Right hindlimb (tissue), 1 donor: Measurements from ENCODE around the gene PYGO1.
"Not testable (repeated sequence)": the region's sequence is repeated elsewhere in the genome, so short reads cannot be mapped to it uniquely, and the experiment has no call there.

ENCODE experiments used
- DNase-seq: peaks from one replicate; pipeline ENCODE4 v3.0.0-alpha.2; 2018

The PYGO1 gene

DNA sequence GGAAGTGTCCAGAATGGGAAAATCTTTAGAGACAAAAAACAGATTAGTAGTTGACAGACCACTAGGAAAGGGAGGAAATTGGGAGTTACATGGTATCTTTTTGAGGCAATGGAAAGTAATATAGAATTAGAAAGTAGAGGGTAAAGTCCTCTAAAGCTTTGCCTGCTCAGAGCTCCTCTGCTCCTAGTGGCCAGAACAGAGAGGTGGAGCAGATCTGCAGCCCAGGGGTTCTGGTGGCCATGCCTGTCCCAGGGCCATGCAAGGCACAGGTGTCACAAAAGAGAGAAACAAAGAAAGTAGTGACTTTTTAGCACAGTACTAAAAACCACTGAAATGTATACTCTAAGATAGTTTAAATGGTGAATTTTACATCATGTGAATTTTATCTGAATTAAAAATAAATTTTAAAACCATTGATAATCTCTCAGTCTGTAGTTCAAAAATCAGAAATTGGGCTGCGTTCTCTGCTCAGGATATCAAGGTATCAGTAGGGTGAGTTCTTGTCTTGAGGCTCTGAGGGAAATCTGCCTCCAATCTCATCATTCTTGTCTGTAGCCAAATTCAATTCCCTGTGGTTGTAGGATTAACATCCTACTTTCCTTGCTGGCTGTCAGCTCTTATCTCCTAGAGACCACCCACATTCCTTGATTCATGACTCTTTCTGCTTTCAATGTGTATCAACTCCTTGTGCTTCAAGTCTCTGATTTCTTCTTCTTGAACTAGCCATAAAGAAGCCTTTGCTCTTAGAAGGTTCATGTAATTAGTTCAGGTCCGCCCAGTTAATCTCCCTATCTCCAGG lies 23.6 kb downstream of the PYGO1 start:
- DNase-seq, result no peak

DNA sequence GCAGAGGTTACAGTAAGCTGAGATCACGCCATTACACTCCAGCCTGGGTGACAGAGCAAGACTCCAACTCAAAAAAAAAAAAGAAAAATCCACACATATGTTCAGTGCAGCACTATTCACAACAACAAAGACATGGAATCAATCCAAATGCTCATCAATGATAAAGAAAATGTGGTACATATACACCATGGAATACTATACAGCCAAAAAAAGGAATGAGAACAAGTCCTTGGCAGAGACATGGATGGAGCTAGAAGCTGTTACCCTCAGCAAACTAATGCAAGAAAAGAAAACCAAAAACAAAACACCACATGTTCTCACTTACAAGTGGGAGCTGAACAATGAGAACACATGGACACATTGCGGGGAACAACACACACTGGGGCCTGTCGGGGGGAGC lies 25.5 kb downstream of the PYGO1 start:
- no peak for DNase-seq

DNA sequence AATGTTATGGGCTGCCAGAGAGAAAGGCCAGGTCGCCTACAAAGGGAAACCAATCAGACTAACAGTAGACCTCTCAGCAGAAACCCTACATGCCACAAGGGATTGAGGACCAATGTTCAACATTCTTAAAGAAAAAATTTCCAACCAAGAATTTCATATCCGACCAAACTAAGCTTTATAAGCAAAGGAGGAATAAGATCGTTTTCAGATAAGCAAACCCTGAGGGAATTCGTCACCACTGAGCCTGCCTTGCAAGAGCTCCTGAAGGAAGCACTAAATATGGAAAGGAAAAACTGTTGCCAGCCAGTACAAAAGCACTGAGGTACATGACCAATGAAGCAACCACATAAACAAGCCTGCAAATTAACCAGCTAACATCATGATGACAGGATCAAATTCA lies 33.1 kb downstream of the PYGO1 start:
- DNase-seq, result no peak

DNA sequence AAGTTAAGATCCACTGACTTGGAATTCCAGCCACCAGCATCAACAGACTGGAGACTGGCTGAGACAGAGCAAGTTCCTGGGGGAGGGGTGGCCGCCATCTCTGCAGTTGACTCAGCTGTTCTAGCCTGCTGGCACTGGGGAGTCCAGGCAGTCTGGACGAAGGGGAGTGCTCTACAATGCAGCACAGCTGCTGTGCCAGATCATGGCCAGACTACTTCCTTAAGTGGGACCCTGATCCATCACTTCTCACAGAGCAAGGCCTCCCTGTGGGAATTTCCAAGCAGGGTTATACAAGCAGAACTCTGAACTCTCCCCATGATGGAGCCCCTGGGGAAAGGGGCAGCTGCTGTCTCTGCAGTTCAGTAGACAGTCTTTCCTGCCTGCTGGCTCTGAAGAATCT lies 35.2 kb downstream of the PYGO1 start:
- peak; percentile 54 for DNase-seq

DNA sequence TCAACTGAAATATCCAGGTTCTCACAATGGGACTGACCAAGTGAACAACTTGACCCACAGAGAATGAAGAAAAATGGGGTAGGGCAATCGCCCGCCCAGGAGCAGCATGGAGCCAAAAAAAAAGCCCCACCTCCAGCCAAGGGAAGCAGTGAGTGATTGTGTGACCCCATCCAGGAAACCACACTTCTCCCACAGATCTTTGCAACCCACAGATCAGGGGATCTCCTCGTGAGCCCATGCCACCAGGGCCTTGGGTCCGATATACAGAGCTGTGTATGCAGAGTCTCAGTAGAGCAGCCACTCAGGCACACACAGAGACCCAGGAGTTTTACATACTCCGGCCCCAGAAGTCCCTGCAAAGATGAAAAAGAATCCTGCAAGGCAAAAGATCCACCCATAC lies 35.7 kb downstream of the PYGO1 start:
- no peak for DNase-seq

DNA sequence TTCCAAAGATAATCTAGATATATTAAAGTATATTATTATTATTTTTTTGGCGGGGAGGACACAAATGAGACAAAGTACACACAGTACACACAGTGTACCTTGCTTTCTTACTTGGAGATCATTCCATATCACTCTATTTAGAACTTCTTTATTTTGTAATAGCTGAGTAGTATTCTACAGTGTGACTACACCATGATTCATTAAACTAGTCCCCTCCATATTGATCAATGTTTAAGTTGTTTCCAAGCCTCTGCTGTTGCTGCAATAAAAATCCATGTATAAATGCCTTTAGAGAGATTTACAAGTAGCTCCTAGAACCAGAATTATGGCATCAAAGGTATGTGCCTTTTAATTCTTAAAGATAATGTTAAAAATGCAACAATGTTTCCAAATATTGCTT lies 38.8 kb downstream of the PYGO1 start:
- no peak for DNase-seq

DNA sequence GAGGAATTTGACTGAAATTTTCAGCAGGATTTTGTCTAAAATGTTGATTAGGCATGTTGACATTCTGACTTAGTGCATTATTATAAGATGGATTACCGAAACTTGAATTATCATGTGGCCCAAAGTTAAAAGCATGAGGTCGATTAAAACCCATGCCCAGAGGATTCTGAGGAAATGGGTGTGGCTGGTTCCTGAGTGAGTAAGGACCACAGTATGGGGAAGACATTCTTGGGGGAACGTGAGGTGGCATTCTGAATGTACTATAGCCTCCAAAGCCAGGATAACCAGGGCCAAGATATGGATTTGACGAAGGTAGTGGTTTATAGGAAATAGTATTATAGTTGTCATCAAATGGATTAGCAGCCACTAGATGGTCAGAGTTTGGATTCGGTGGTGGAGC lies 41.4 kb downstream of the PYGO1 start:
- no peak for DNase-seq

DNA sequence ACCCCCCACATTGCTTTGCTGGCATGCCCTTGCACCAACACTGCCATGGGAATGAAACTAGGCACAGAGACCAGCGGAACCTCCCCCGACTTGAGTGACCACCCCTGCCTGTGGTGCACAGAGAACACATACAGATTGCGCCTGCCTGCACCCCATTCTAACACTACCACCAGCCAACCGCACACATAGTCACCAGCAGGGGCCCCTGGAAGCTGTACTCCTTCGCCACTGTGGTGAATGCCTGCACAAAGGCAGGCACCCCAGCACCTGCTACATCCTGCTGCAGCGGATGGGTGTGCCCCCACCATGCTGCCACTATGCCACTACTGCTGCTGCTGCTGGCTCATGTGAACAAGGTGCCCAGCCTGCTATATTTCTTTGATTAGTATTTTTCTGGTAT lies 52.7 kb downstream of the PYGO1 start:
- DNase-seq, result no peak

DNA sequence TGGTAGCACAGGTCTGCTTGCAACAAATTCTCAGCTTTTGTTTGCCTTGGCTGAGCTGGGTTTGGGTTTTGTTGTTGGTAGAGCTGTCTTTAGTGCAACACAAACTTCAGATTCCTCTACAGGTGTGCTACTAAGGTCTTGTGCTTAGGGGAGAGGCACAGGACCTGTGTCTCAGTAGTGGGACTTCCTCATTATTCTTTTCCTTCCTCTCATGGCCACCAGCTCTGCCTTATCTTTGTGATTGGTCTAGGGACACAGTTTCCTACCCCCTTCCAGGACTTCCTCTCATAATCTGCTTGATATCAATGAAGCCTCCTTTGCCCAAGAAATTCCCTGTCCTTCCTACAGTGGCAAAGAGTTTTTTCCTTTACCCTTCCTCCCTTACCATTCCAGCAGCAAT lies 55.2 kb downstream of the PYGO1 start:
- no peak for DNase-seq

DNA sequence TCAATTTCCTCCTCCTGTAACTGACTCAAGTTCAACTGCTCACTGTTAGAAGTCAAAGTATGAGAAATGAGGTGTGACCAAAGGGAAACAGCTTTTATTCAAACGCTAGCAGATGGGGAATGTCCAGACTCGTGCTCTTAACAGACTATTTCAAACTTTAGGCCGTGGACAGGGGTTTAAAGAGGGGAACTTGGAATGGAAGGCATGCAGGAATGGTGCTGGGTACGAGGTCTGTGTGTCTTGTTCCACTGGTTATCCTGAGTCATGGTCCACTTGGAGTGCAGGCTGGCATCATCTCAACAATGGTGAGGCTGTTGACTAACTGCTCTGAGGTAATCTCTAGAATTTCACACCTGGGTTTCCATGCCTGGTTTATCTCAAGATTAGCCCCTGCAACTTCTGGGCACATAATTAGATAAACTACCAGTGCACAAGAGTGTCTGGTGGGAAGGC lies 57.3 kb downstream of the PYGO1 start:
- DNase-seq, result no peak

DNA sequence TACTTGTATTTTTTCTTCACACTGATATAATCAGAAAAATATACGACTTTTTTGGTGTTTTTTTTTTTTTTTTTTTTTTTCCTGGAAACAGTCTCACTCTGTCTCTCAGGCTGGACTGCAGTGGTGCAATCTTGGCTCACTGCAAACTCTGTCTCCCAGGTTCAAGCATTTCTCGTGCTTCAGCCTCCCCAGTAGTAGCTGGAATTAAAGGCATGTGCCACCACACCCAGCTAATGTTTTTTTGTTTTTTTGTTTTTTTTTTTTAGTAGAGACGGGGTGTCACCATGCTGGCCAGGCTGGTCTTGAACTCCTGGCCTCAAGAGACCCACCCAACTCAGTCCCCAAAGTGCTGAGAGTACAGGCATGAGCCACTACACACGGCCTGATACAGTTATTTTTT lies 59.3 kb downstream of the PYGO1 start:
- no peak for DNase-seq

DNA sequence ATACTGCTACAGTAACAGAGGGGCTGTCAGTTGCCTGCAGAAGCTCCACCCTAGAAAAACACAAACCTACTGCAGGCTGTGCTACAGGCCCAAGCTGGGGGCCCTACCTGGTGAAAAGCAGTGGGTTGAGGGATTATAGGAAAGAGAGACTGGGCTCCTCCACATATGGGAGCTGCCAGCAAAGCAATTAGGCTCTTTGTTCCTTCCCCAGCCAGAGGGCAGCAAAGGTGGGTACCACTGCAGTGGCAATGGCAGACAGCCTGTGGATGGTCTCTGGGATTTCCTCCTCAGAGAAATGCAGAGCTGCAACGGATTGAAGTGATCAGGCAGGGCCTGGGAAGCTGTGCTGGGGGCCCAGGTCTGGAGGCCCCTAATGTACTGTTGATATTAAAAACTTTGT lies 61.0 kb downstream of the PYGO1 start:
- no peak for DNase-seq

DNA sequence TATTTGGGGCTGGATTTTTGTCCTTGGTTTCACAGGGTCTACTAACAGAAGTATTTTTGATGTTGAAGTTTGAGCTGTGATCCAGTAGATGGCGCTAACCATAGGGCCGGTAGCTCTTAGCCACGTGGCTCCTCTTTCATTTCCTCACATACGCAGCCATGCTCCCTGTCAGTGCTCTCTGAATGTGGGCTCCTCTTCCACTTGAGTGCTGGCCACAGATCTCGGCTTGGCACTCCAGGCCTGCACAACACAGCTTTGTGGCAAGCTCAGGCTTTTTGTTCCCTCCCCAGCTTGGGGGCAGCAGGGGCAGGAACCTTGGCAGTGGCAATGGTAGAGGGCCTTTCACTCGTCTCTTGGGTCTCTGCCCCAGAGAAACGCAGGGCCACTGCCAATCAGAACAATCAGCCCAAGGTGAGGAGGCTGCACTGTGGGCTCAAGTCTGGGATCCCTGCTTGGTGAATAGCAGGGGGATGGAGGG lies 61.5 kb downstream of the PYGO1 start:
- DNase-seq, result no peak

DNA sequence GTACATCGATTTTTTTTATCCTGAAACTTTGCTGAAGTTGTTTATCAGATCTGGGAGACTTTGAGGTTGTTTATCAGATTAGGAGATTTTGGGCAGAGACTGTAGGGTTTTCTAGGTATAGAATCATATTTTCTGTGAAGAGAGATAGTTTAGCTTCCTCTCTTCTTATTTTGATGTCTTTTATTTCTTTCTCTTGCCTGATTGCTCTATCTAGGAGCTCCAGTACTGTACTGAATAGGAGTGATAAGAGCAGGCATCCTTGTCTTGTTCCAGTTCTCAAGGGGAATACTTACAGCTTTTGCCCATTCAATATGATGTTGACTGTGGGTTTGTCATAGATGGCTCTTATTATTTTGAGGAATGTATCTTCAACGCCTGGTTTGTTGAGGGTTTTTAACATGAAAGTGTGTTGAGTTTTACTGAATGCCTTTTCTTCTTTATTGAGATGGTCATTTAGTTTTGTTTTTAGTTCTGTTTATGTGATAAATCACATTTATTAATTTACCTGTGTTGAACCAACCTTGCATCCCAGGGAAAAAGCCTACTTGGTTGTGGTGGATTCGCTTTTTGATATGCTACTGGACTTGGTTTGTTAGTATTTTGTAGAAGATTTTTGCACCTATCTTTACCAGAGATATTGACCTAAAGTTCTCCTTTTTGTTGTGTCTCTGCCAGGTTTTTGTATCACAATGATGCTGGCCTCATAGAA lies 65.2 kb downstream of the PYGO1 start:
- no peak for DNase-seq

DNA sequence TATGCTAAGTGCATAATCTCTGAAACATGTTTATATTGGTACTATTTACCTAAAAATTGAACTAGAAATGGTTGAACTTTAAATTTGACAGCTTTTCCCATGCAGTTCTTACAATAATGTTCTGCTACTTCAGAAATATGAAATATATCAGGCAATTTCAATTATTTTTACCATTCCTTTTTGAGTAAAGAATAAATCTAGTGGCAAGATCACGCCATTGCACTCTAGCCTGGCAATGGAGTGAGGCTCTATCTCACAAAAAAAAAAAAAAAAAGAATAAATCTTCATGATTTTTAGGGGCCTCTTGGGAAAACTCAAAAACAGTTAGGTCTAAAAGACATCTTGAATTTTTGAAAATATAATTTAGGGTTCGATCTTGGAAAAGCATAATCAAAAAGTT lies 69.5 kb downstream of the PYGO1 start:
- no peak for DNase-seq

DNA sequence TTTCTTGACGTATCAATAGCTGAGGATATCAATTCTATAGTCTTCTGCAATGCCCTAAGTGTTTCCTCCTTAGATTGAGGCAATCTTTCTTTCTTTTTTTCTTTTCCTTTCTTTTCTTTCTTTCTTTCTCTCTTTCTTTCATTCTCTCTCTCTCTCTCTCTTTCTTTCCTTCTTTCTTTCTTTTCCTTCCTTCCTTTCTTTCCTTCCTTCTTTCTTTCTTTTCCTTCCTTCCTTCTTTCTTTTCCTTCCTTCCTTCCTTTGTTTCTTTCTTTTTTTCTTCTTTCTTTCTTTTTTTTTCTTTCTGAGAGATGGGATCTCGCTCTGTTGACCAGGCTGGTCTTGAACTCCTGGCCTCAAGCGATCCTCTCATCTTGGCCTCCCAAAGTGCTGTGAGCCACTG lies 70.1 kb downstream of the PYGO1 start:
- no peak for DNase-seq

DNA sequence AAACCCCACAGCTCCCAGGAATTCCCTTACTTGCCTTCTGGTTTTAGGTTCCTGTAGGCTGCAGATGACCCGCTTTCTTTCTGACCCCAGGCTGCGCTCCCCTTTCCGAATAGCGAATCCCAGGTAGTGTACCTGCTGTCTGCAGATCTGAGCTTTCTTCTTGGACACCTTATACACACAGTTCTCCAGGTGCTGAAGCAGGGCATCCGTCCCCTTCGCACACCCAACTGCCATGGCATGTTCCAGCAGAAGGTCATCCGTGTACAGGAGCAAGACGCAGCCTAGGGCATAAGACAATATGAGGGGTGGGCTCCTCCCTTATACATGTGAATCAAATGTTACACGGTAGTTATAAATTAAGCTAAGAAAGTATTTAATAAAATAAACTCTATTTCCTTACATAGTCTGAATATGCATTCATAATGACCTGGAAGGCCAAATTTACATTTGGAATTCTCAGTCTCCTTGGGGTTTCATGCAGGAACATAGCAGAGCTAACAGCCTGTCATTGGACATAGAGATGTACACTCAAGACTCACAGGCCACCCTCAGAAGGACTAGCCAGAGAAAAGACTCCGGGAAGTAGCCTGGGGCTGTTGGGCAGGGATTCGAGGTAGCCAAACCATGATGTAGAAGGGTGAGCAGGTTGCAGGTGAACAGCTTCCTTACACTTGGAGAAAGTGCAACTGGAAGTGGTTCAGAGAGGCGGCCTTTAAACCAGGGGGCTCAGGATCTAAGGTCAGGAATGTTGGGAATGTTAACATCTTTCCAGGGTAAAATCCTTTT lies 72.0 kb downstream of the PYGO1 start:
- no peak for DNase-seq

DNA sequence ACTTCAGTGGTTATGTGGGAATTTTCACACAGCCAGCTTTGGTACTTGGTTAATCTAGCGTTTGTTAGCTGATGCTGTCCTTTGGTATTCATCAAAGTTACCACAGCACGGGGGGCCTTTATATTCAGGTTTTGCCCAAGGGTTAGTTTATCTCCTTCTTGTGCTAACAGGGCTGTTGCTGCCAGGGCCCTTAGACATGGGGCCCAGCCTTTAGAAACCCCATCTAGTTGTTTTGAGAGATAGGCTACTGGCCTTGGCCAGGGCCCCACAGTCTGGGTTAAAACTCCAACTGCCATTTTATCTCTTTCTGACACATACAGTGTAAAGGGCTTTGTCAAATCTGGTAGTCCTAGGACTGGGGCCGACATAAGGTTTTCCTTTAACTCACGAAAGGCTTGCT lies 72.7 kb downstream of the PYGO1 start:
- DNase-seq, result no peak

DNA sequence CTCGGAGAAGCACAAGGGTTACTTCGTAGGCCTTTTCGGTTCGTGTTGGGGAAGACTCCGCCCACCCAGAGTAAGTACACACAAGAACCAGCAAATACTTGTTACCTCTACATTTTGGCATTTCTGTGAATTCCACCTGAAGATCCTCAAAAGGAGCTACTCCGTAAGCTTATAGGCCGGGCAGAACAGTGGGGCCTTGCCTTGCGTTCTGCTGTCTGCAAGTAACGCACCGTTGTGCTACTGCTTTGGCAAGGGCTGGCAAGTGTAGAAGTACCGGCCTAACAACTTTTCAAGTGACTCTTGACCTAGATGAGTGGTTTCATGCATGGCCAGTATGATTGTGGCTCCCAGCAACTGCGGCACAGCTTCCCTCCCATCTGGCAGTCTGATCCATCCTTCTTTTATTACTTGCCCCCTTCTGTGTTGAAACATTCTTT lies 73.7 kb downstream of the PYGO1 start:
- no peak for DNase-seq

DNA sequence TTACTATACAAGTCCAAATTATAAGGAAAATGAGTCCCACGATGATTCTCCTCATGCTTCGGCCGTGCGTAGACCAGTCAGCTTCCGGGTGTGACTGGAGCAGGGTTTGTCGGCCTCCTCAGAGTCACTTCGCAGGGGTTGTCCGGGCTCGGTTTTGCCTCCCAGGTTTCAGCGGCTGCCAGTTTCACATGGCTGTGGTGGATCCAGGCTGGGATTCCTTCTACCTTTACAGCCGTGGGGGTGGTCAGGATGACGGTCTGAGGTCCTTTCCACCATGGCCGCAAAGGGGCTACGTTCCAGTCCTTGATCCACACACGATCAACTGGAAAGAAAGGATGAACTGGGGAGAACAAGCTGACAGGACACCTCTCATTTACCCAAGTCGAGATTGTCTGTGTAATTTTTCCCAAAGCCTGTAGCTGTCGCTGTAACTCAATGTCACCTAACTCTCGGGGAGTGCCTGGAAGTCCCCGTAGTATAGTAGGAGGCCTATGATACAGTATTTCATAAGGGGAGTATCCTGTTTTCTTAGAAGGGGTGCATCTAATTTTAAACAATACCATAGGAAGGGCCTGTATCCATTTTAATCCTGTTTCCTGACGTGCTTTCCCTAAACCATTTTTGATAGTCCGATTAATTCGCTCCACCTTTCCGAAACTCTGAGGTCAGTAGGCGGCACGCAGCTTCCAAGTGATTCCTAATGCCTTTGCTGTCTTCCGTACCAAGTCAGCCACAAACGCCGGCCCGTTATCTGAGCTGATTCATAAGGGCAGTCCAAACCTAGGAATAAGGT lies 74.3 kb downstream of the PYGO1 start:
- DNase-seq, result not testable (repeated sequence)

DNA sequence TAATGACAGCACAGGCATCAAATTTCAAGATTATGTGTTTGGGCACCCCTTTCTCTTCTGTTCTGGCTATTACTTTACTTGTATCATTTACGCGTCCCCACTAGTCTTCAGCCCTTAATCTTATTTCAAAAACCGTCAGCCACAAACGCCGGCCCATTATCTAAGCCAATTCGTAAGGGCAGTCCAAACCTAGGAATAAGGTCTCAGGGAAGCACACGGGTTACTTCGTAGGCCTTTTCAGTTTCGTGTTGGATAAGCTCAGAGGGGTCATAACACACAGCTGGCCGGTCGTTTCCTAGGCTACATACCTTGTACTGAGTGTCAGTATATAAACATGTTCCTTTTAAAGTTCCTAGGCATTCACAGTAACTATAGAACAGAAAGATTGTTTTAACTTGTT lies 75.0 kb downstream of the PYGO1 start:
- DNase-seq, result no peak

DNA sequence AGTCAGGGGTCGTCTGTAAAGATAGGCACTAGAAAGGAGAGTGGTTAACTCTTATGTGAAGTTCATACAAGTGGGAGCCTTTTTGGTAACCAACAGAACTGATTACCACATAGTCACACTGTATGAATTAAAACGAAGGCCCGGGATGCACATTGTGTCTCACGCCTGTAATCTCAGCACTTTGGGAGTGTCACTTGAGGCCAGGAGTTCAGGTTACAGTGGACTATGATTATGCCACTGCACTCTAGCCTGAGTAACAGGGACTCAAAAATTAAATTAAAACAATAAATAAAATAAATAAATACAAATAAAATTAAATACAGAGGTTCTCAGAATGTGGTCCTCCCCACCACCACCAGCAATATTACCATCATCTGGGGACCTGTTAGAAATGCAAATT lies 80.6 kb downstream of the PYGO1 start:
- no peak for DNase-seq

DNA sequence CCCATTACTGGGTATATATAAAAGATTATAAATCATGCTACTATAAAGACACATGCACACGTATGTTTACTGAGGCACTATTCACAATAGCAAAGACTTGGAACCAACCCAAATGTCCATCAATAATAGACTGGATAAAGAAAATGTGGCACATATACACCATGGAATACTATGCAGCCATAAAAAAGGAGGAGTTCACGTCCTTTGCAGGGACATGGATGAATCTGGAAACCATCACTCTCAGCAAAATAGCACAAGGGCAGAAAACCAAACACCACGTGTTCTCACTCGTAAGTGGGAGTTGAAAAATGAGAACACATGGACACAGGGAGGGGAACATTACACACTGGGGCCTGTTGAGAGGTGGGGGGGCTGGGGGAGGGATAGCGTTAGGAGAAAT lies 82.7 kb downstream of the PYGO1 start:
- DNase-seq, result not testable (repeated sequence)
